SH-SY5Y (cell line): ENCODE measurements around the gene CCR2.

Experiments
- GATA2 ChIP-seq: IDR thresholded peaks from 2 replicates; pipeline ENCODE4 v1.6.1; 2011; ENCODE audit warnings: mild to moderate bottlenecking, low read depth, low read length
- GATA3 ChIP-seq: IDR thresholded peaks from 2 replicates; pipeline ENCODE4 v1.6.1; 2011; ENCODE audit warnings: low read depth, mild to moderate bottlenecking, low read length, moderate library complexity

DNA sequence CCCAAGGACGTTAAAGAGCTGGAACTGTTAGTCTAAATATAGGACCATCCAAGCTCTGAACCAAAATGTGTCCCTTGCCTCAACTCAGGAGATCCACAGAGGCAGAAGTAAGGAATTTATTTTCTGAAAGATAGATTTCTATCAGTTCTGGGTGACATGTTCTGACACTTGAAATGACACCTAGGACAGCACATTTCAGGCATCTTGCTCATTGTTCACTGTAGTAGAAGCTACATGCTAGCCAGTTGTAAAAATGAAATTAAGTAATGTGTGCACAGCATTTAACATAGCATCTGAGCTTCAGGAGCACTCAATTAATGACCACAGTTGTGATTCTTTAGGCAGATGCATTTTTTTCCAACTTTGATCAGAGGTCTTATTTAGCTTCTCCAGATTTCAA is 567 bp downstream of the CCR2 start:
- TF ChIP-seq GATA2 (no peak), GATA3 (no peak)
